Upper lobe of left lung (tissue), 4 donors: ENCODE results near the gene NINJ2.

ENCODE experiments used
- CTCF ChIP-seq, 6 experiments: fragments of 450-650 bp in 4 of 6; fragments of 200-600 bp in 2 of 6; sonication (generic) in 2 of 6; IDR thresholded peaks; one replicate each; pipeline ENCODE4 v1.5.1; 2016 to 2019; ENCODE audit warnings: antibody characterized with exemption in 6 of 6
- EP300 ChIP-seq, 4 donors: sonication (generic); formaldehyde crosslinking; IDR thresholded peaks; one replicate each; pipeline ENCODE4 v1.5.1; 2017; ENCODE audit warnings: antibody characterized with exemption in 4 of 4, control low read depth in 2 of 4
- POLR2A ChIP-seq, 4 donors: fragments of 450-650 bp; IDR thresholded peaks; one replicate each; pipeline ENCODE4 v1.5.1; 2016 to 2017; ENCODE audit warnings: antibody characterized with exemption in 4 of 4, mild to moderate bottlenecking in 2 of 4
- POLR2AphosphoS5 ChIP-seq, 2 donors: sonication (generic); formaldehyde crosslinking; IDR thresholded peaks; one replicate each; pipeline ENCODE4 v1.5.1; 2017; ENCODE audit warnings: antibody characterized with exemption in 2 of 2

DNA sequence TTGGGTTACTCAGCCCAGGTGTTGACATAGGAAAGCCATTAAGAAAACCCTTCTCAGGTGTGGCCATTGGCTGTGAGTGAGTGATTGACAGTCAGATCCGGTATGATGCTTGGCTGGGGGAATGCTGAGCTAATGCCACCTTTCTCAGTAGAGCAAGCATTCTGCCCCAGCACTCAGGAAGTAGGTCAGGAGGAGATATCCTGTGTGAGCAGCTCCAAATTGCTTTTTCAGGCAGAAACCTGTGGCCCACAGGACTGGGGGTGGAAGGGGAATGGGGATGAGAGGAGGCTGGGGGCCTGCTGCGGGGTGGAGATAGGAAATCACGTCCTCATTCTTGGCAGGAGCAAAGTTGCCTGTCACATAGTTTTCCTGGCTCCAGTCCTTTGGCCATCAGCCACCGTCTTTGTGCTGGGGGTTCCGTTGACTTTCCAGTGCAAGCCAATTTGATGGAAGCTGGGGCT, 55.7 kb downstream of the NINJ2 start:
- TF ChIP-seq CTCF (IDR thresholded peaks at IDR 0.05) = no peak
- no peak for TF ChIP-seq EP300 (IDR thresholded peaks at IDR 0.05)
- TF ChIP-seq POLR2A (IDR thresholded peaks at IDR 0.05) = no peak
- no peak for TF ChIP-seq POLR2AphosphoS5 (IDR thresholded peaks at IDR 0.05)
